Activated naive CD8-positive, alpha-beta T cell treated with anti-CD3 and anti-CD28 coated beads for 36 hours (primary cell): ENCODE data around the gene CRYZ. TPM values are rescaled to one million over a fixed set of nuclear protein-coding genes. Genes with fewer than 3 reads are reported as not detected.
A peak's percentile ranks its signal among the peaks of the same experiment; 100 is the strongest.
"Not testable (repeated sequence)": the region's sequence is repeated elsewhere in the genome, so short reads cannot be mapped to it uniquely, and the experiment has no call there.

Source experiments
- DNase-seq: peaks from one replicate; pipeline ENCODE4 v3.0.0; 2021
- H3K27ac Mint-ChIP-seq: one replicate; pipeline ENCODE4 v1.8.0; 2022; ENCODE audit warnings: mild to moderate bottlenecking, moderate library complexity, mixed read lengths
- H3K27me3 Mint-ChIP-seq: one replicate; pipeline ENCODE4 v1.8.0; 2022; ENCODE audit warnings: mild to moderate bottlenecking, mixed read lengths
- H3K36me3 Mint-ChIP-seq: one replicate; pipeline ENCODE4 v1.8.0; 2021; ENCODE audit warnings: mild to moderate bottlenecking, mixed read lengths
- H3K4me1 Mint-ChIP-seq: one replicate; pipeline ENCODE4 v1.8.0; 2021; ENCODE audit warnings: mixed read lengths
- H3K4me3 Mint-ChIP-seq: one replicate; pipeline ENCODE4 v1.8.0; 2022; ENCODE audit warnings: mild to moderate bottlenecking, moderate library complexity, mixed read lengths
- H3K9me3 Mint-ChIP-seq: one replicate; pipeline ENCODE4 v1.8.0; 2022; ENCODE audit warnings: mixed read lengths
- total RNA-seq, 2 experiments: library from RNA; stranded (reverse); gene quantifications; one replicate each; pipeline ENCODE4 v1.2.3, GENCODE V29; 2021

CRYZ gene
- total RNA-seq, 2 experiments from 2014 or later: 10.7 to 10.9 TPM

DNA sequence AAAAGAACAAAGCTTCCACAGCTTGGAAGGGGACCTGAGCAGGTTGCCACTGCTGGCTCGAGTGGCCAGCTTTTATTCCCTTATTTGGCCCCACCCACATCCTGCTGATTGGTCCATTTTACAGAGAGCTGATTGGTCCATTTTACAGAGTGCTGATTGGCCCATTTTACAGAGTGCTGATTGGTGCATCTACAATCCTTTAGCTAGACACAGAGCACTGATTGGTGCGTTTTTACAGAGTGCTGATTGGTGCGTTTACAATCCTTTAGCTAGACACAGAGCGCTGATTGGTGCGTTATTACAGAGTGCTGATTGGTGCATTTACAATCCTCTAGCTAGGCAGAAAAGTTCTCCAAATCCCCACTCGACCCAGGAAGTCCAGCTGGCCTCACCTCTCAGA, 12.4 kb upstream of the CRYZ start:
- not testable (repeated sequence) for H3K4me3 Mint-ChIP-seq, H3K4me1 Mint-ChIP-seq, DNase-seq, H3K9me3 Mint-ChIP-seq, H3K27me3 Mint-ChIP-seq, H3K27ac Mint-ChIP-seq
- peaks cover 72% of the 10 kb centered on the region for H3K36me3 Mint-ChIP-seq

DNA sequence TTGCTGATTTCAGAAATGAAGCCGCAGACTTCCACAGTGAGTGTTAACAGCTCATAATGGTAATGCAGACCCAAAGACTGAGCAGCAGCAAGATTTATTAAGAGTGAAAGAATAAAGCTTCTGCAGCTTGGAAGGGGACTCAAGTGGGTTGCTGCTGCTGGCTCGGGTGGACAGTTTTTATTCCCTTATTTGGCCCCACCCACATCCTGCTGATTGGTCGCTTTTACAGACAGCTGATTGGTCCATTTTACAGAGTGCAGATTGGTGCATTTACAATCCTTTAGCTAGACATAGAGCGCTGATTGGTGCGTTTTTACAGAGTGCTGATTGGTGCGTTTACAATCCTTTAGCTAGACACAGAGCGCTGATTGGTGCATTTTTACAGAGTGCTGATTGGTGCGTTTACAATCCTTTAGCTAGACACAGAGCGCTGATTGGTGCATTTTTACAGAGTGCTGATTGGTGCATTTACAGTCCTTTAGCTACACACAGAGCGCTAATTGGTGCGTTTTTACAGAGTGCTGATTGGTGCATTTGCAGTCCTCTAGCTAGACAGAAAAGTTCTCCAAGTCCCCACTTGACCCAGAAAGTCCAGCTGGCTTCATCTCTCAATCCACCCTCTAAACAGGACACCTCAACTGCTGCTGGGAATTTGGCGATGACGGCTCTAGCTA, 7.6 kb upstream of the CRYZ start:
- not testable (repeated sequence) for H3K27ac Mint-ChIP-seq, DNase-seq, H3K4me3 Mint-ChIP-seq, H3K27me3 Mint-ChIP-seq, H3K4me1 Mint-ChIP-seq
- peaks cover 70% of the 10 kb centered on the region for H3K36me3 Mint-ChIP-seq
- H3K9me3 Mint-ChIP-seq: peaks cover 12% of the 10 kb centered on the region

DNA sequence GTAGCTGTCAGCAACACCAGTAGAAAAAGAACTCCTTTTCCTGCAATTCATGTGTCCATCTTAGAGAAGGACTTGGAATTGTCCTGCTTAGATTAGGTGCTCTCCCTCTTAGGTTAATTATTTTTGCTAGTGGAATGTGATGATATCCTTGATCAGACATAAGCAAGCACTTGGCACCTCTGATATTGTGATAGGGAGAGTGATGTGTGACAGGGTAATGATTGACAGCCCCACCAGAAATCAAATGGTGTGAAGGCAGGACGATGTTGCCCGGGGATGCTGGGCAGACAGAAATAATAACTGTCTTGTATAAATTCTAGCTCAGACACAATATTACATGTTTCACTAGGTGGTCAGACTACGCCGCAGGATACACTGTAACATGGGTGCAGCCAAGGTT, 4.5 kb upstream of the CRYZ start:
- Mint-ChIP-seq H3K36me3 (peaks cover 53% of the 10 kb centered on the region), H3K4me1 (peaks cover 18% of the 10 kb centered on the region), H3K4me3 (no peak overlapping the region), H3K9me3 (peaks cover 3% of the 10 kb centered on the region), H3K27me3 (no peaks in the 10 kb centered on the region), H3K27ac (no peak overlapping the region)
- no peak for DNase-seq

DNA sequence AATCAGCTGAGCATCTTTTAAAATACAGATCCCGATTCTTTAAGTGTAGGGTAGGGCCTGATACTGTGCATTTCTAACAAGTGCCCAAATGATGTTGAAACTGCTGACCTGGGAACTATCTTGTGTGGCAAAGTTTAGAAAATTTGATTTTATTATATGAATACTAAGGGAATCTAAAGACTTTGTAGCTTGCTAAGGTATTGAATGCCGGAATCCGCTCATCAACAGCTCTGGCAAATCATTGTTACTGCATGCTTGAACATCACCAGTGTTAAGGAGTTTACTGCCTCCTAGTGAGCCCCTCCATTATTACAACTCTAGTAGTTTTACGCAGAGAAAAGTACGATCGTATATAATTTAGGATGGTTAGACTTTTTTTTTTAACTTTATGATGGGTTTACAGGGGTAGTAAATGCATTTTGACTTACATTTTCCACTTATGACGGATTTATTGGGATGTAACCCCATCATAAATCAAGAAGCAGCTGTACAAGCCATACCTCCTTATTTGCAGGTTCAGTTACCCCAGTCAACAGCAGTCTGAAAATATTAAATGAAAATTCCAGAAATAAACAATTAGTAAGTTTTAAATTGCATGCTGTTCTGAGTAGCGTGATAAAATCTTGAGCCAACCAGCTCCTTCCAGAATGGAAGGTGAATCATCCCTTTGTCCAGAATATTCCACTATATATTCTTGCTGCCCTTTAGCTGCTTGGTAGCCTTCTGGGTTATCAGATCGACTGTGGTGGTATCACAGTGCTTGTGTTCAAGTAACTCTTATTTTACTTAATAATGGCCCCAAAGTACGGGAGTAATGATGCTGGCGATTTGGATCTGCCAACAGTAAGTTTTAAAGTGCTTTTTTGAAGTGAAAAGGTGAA, 994 bp upstream of the CRYZ start:
- Mint-ChIP-seq H3K36me3 (peaks cover 27% of the 10 kb centered on the region), H3K27ac (peak overlapping the region; percentile 99), H3K4me3 (peak overlapping the region; percentile 99), H3K9me3 (no peaks in the 10 kb centered on the region), H3K27me3 (no peaks in the 10 kb centered on the region), H3K4me1 (peaks cover 36% of the 10 kb centered on the region)
- peak; percentile 28 for DNase-seq

DNA sequence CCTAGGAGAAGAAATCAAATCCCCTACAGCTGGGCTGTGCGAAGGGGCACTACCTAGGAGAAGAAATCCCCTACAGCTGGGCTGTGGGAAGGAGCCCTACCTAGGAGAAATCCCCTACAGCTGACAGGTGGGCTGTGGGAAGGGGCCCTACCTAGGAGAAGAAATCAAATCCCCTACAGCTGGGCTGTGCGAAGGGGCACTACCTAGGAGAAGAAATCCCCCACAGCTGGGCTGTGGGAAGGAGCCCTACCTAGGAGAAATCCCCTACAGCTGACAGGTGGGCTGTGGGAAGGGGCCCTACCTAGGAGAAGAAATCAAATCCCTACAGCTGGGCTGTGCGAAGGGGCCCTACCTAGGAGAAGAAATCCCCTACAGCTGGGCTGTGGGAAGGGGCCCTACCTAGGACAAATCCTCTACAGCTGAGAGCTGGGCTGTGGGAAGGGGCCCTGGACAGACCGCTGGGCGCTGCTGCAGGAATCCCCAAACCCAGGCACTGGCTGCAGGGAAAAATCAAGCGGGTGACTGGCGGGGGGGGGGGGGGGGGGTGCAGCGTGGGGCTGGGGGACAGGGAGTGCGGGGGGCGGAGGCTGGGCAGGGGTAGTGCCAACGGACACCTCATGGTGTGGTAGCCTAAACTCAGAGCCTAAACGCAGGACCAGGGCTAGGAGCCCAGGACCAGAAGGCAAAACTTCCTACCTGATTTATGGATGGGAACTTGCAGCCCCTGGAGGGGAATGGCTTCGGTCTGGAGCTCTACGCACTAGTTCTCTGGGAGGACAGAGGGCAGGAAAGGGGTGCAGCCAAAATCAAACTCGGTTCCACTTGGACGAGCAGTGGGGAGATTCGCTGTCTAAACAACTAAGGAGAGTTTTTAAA, 541 bp downstream of the CRYZ start:
- not testable (repeated sequence) for H3K27me3 Mint-ChIP-seq, H3K9me3 Mint-ChIP-seq
- H3K4me1 Mint-ChIP-seq: peaks cover 36% of the 10 kb centered on the region
- H3K27ac Mint-ChIP-seq: peak overlapping the region; percentile 99
- H3K4me3 Mint-ChIP-seq: peak overlapping the region; percentile 99
- peak; percentile 14 for DNase-seq
- peaks cover 23% of the 10 kb centered on the region for H3K36me3 Mint-ChIP-seq

DNA sequence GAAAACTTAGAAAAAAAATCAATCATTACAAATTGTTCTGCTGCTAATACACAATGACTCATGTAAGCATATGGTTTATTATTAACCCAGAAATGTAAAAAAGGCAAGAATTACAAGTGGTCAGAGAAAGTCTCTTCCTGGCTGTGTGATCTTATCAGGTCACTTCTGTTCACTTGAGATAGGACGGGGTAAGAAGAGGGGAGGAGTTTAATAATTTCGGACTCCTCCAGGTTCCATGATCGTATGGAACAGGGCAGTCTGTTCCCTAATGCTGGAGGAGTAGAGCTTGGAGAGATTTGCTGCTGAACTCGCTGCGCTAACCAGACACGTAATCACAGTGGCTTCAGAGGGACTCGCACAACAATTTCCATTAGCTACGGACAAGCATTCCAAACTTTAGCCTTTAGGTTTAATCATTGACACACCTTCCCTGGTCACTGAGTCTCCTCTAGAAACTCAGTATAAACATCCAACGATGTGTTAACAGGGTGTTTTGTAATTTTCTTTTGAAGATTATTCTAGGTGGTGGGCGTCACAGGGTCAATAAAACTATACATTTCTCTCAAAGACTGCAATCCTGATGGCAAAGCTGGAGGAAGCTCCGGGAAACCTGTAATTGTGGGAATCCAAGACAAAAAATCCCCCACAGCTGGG, 1.3 kb downstream of the CRYZ start:
- Mint-ChIP-seq H3K4me1 (peaks cover 36% of the 10 kb centered on the region), H3K27me3 (no peaks in the 10 kb centered on the region), H3K9me3 (peaks cover 3% of the 10 kb centered on the region), H3K27ac (no peak overlapping the region), H3K4me3 (peak overlapping the region; percentile 22), H3K36me3 (peaks cover 25% of the 10 kb centered on the region)
- no peak for DNase-seq

DNA sequence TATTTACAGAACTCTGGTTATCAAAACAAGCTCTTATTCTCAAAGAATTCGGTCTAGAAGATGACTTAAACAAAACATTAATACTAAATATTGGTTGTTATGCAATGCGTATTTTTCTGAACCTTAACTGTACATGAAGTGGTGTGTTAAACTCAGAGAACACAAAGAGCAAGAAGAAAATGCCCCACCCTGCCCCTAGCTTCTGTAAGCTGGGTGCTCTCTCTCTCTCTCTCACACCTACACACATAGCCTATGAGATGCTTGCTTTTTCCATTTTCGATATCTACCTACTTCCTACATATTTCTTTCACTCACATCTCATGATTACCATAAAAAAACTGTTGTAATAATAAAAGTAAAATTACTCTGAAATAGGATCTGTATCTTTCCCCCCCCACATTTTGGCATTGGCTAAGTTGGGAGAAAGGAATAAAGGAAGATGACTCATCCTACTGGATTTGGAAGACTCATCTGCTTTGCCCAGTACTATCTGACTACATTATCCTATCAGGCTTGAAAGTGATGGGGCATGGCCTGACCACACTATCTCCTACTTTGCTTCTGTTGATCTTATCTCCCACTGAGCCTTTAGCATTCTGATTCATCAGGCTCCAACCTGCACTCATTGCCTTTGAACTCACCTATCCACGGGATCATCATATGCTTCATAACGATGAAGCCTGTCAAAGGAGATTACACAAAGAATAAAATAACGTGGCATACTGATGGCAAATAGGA, 2.9 kb downstream of the CRYZ start:
- Mint-ChIP-seq H3K4me3 (no peak overlapping the region), H3K36me3 (peaks cover 34% of the 10 kb centered on the region), H3K9me3 (peaks cover 9% of the 10 kb centered on the region), H3K27me3 (no peaks in the 10 kb centered on the region), H3K4me1 (peaks cover 28% of the 10 kb centered on the region), H3K27ac (peak overlapping the region; percentile 21)
- DNase-seq: no peak

DNA sequence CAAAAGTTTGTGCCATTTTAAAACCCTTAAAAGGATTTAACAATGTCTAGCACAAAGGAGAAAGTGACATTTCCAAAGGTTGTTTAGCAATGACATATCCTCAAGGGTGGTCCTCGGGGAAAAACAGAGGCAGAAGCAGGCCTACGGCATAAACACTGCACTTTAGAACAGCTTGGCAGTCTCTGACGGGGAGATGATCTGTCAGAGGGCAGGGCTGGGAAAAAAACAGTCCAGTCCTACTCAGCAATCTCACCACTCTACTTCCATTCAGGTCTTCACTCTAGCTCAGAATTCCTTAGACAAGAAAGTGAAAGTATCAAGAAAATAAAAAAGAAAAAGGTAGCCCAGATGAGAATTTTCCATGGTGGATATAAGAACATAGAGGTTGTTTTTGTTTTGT, 4.1 kb downstream of the CRYZ start:
- Mint-ChIP-seq H3K27me3 (no peaks in the 10 kb centered on the region), H3K4me3 (no peak overlapping the region), H3K4me1 (peaks cover 20% of the 10 kb centered on the region), H3K36me3 (peaks cover 39% of the 10 kb centered on the region), H3K9me3 (peaks cover 9% of the 10 kb centered on the region), H3K27ac (no peak overlapping the region)
- DNase-seq: no peak

DNA sequence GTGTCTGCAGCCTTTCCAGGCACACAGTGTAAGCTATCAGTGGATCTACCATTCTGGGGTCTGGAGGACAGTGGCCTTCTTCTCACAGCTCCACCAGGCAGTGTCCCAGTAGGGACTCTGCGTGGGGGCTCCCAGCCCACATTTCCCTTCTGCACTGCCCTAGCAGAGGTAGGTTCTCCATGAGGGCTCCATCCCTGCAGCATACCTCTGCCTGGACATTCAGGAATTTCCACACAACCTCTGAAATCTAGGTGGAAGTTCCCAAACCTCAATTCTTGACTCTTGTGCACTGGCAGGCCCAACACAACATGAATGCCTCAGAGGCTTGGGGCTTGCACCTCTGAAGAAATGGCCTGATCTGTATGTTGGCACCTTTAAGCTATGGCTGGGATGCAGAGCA, 6.8 kb downstream of the CRYZ start:
- Mint-ChIP-seq H3K9me3 (peaks cover 9% of the 10 kb centered on the region), H3K4me1 (peaks cover 12% of the 10 kb centered on the region), H3K27ac (no peak overlapping the region), H3K36me3 (peaks cover 48% of the 10 kb centered on the region), H3K4me3 (no peak overlapping the region), H3K27me3 (no peaks in the 10 kb centered on the region)
- DNase-seq: no peak

DNA sequence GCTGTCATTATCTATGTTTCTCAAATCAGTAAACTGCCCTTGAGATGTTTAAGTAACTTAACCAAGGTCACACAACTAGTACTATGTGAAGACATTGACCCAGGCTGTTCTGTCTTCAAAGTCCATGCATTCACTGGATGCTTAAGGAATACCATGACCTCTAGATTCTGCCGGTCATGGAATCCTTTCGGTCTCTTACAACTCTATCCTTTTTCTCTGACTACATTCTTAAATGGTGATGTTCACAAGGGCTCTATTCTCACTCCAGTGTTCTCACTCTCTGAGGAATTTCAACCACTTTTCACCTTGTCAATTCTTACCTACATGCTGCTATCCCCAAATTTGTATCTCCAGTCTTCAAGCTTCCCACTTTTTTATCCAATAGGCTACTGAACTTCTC, 15.2 kb downstream of the CRYZ start:
- DNase-seq: no peak
- no peaks in the 10 kb centered on the region for H3K4me1 Mint-ChIP-seq
- H3K4me3 Mint-ChIP-seq: no peak overlapping the region
- no peaks in the 10 kb centered on the region for H3K27me3 Mint-ChIP-seq
- H3K9me3 Mint-ChIP-seq: no peaks in the 10 kb centered on the region
- H3K27ac Mint-ChIP-seq: no peak overlapping the region
- H3K36me3 Mint-ChIP-seq: peaks cover 16% of the 10 kb centered on the region

DNA sequence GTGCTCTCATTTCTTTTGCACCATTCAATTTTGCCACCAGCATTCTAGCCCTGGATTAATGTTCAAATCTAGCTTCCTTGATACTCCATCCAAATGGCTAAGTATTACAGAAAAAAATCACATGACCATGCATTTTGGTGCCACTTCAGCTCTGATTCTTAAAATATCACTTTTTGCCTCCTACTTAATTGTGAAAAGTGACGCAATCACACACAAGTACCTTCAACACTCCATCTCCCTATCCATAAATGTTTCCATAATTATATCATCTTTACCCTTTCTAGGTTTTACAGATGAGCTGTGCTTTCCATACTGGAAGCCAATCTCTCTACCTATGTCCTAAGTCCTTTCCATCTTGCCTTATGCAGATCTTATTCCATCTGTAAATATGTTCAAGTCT, 16.0 kb downstream of the CRYZ start:
- no peaks in the 10 kb centered on the region for H3K4me1 Mint-ChIP-seq
- peaks cover 13% of the 10 kb centered on the region for H3K36me3 Mint-ChIP-seq
- no peak overlapping the region for H3K4me3 Mint-ChIP-seq
- no peak for DNase-seq
- no peaks in the 10 kb centered on the region for H3K27me3 Mint-ChIP-seq
- H3K9me3 Mint-ChIP-seq: no peaks in the 10 kb centered on the region
- no peak overlapping the region for H3K27ac Mint-ChIP-seq

DNA sequence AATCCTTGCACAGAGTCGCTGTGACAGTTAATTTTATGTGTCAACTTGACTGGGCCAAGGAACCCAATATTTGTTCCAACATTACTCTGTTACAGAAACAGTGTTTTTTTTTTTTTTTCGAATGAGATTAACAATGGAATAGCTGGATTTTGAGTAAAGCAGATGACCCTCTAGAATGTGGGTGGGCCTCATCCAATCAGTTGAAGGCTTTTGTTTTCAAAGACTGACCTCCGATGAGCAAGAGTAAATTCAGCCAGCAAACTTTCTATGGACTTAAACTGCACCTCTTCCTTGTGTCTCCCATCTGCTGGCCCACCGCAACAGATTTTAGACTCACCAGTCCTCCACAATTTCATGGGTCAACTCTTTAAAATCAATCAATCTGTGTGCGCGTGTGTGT, 17.0 kb downstream of the CRYZ start:
- Mint-ChIP-seq H3K27ac (no peak overlapping the region), H3K4me1 (no peaks in the 10 kb centered on the region), H3K4me3 (no peak overlapping the region), H3K9me3 (no peaks in the 10 kb centered on the region), H3K36me3 (peaks cover 9% of the 10 kb centered on the region), H3K27me3 (no peaks in the 10 kb centered on the region)
- no peak for DNase-seq

DNA sequence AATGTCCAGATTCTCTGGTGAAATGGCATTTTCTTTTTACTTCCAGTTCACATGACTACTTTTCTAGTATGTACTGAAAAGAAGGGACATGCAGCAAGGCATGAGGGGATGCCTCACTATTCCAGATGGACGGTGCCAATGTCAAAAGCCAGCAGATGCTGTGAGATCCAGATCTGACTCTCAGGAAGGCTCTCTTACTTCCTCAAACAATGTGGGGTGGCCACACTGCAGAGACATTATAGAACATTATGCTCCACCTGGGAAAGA, 17.7 kb downstream of the CRYZ start:
- Mint-ChIP-seq H3K4me1 (no peaks in the 10 kb centered on the region), H3K9me3 (no peaks in the 10 kb centered on the region), H3K27me3 (no peaks in the 10 kb centered on the region)

DNA sequence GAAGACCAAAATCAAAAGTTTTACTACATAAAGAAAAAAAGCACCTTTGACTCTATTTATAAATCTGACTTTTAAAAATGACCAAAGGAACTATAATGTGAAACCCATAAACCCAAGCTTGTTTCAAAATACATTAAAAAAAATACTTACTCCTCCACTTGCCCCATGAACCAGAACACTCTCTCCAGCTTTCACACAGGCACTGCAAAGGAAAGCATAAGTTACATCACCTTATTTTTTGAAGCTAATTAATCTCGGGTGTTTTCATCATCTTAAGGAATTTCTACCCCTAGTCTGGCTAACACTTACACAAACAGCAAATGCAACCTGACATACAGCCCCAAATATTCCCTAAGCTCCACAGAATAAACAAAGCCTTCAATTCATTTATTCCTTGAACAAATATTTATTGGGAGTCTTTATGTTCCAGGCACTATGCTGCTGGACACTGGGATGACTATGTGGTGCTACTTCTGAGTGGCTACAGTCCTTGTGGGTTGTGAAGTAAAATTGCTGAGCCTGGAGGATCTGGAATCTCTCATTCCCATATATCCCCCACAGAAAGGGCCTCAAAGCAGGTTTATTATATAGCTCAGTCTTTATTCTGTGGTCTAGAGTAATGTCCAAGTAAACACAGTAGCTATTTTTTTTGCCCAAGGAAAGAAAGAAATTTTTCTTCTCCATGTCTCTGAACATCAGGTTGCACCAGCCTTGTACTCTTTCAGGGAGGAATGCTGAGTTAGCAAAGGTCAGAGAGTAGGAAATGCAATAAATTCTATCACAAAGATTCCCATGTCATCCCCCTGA, 18.2 kb downstream of the CRYZ start:
- Mint-ChIP-seq H3K27me3 (no peaks in the 10 kb centered on the region), H3K4me3 (no peak overlapping the region), H3K36me3 (peaks cover 11% of the 10 kb centered on the region), H3K27ac (no peak overlapping the region), H3K4me1 (no peaks in the 10 kb centered on the region), H3K9me3 (no peaks in the 10 kb centered on the region)
- DNase-seq: no peak

More for the DNA sequence above, 17.7 kb downstream of the CRYZ start:
- H3K4me3 Mint-ChIP-seq: no peak overlapping the region
- H3K36me3 Mint-ChIP-seq: peaks cover 11% of the 10 kb centered on the region
- no peak for DNase-seq
- no peak overlapping the region for H3K27ac Mint-ChIP-seq
